ENCODE data around the gene RPGR. TPM values are rescaled to one million over a fixed set of nuclear protein-coding genes. Genes with fewer than 3 reads are reported as not detected.

RPGR gene
- total RNA-seq, 4 donors from 2014 or later = 12.6 to 43.0 (median 25.2) TPM

GRCh38 chrX:38225093-38225492 is 102.2 kb downstream of the RPGR start:
- H3K27me3 ChIP-seq = no peaks in the 10 kb centered on the region
- H3K4me1 ChIP-seq = peaks cover 4% of the 10 kb centered on the region
- no peak overlapping the region for H3K27ac ChIP-seq
- no peak for DNase-seq (ENCODE audit: low spot score in 2 of 2)
- no peaks in the 10 kb centered on the region for H3K9me3 ChIP-seq
- TF ChIP-seq POLR2A (IDR thresholded peaks at IDR 0.05) (no peak), EP300 (IDR thresholded peaks at IDR 0.05) (no peak), CTCF (IDR thresholded peaks at IDR 0.05) (no peak), POLR2AphosphoS5 (IDR thresholded peaks at IDR 0.05) (no peak)
- WGBS = 35% methylated on average over 3 of the region's 3 CpGs
- H3K36me3 ChIP-seq = no peaks in the 10 kb centered on the region
- no peak overlapping the region for H3K4me3 ChIP-seq

- H3K36me3 ChIP-seq = no peaks in the 10 kb centered on the region
- H3K27me3 ChIP-seq = no peaks in the 10 kb centered on the region
- no peak overlapping the region for H3K27ac ChIP-seq
- DNase-seq (ENCODE audit: low spot score in 2 of 2) = no peak
- TF ChIP-seq EP300 (IDR thresholded peaks at IDR 0.05) = no peak
- no peak for TF ChIP-seq POLR2AphosphoS5 (IDR thresholded peaks at IDR 0.05)
- H3K4me3 ChIP-seq = no peak overlapping the region
- no peaks in the 10 kb centered on the region for H3K9me3 ChIP-seq
- H3K4me1 ChIP-seq = peaks cover 11% of the 10 kb centered on the region
Measured at GRCh38 chrX:38224160-38224559, 103.1 kb downstream of the RPGR start.

- no peak for DNase-seq (ENCODE audit: low spot score in 2 of 2)
- H3K4me3 ChIP-seq = peak overlapping the region; percentile 58
- no peaks in the 10 kb centered on the region for H3K27me3 ChIP-seq
- WGBS = 76% methylated on average over 10 of the region's 10 CpGs
- no peaks in the 10 kb centered on the region for H3K9me3 ChIP-seq
- H3K36me3 ChIP-seq = no peaks in the 10 kb centered on the region
- peak overlapping the region; percentile 34 for H3K27ac ChIP-seq
- TF ChIP-seq POLR2AphosphoS5 (IDR thresholded peaks at IDR 0.05) (no peak), POLR2A (IDR thresholded peaks at IDR 0.05) (no peak), CTCF (IDR thresholded peaks at IDR 0.05) (no peak), EP300 (IDR thresholded peaks at IDR 0.05) (no peak)
- peaks cover 11% of the 10 kb centered on the region for H3K4me1 ChIP-seq
Measured at GRCh38 chrX:38221391-38221929, 105.8 kb downstream of the RPGR start.

DNA sequence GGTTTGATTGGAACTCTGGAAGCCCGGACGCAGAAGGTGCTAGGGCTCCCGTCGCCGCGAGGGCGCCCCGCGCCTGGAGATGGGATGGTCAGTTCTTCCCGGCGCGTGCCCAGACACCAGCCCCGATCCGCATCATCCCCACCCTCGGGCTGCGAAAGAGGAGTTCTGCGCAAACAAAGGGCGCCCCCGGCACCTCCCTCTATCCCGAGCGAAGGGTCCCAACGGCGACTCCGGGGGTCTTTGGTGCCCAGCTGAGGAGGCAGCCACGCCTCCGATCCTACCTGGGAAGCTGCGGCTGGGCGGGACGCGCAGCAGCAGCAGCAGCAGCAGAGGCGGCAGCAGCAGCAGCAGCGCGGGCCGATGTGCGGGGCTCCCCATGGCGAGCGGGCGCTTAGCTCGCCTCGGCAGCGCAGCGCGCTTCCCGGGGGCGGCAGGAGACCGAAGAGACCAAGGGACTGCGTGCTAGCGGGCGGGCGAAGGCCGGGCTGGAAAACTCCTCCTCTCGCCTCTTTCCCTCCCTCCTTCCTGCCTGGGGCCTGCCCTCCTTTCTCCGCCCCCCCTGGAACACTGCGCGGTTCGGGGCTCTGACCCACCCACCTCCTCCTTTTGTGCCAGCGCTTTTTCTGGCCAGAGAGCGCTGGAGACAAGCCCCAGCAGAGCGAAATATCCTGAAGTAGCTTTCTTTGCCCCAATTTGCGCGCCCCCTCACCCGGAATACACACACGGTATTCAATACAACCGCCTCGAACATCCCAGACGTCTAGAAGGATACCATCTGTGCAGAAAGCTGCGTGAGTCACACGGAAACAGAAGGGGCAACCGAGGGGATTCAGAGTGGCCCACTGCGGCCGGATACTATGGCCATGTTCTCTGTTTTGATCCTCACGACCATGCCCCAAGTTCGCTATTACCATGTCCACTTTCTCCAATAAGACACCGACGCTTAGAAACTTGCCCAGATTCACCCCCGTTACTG is 106.6 kb downstream of the RPGR start, which contains the start of gene SRPX:
Gene SRPX (minus strand): TSS at position 457 of the 976 bp plus-strand sequence. CDS start 79 bp downstream, at position 378.
- no peaks in the 10 kb centered on the region for H3K36me3 ChIP-seq
- H3K27me3 ChIP-seq = no peaks in the 10 kb centered on the region
- peak within 1 kb of the TSS; percentile 58 for H3K4me3 ChIP-seq
- no peaks in the 10 kb centered on the region for H3K9me3 ChIP-seq
- TF ChIP-seq POLR2AphosphoS5 (IDR thresholded peaks at IDR 0.05) = no peak
- no peak for TF ChIP-seq CTCF (IDR thresholded peaks at IDR 0.05)
- no peak for TF ChIP-seq POLR2A (IDR thresholded peaks at IDR 0.05)
- no peak for TF ChIP-seq EP300 (IDR thresholded peaks at IDR 0.05)
- H3K27ac ChIP-seq = peak within 1 kb of the TSS; percentile 34
- H3K4me1 ChIP-seq = peaks cover 11% of the 10 kb centered on the region
- no peak for DNase-seq (ENCODE audit: low spot score in 2 of 2)
- 37% methylated on average over 50 of the region's 76 CpGs for WGBS

DNA sequence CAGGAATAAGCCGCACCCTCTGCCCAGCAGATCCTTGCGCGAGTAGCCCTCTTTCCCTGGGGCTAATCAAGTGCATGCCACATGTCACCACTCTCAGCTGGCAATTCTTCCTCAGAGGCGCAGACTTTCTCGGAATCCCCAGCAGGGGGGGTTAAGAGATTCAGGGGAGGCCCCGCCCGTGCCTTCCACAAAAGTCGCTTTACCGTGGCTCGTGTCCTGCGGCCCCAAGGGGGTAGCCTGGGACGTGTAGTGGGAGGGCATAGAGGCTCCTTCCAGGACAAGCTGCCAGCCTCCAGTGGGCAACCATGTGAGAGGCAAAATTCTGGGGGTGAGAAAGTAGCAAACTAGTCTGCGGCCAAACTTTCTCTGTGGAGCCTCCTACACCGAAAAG is 107.3 kb downstream of the RPGR start:
- no peaks in the 10 kb centered on the region for H3K27me3 ChIP-seq
- no peaks in the 10 kb centered on the region for H3K36me3 ChIP-seq
- H3K4me3 ChIP-seq = peak overlapping the region; percentile 58
- TF ChIP-seq POLR2AphosphoS5 (IDR thresholded peaks at IDR 0.05) (no peak), CTCF (IDR thresholded peaks at IDR 0.05) (peak in 1 of 2 donors; percentile 14)
- H3K27ac ChIP-seq = no peak overlapping the region
- peaks cover 11% of the 10 kb centered on the region for H3K4me1 ChIP-seq
- DNase-seq (ENCODE audit: low spot score in 2 of 2) = peak; percentile 64 to 77
- no peaks in the 10 kb centered on the region for H3K9me3 ChIP-seq
- 35% methylated on average over 8 of the region's 14 CpGs for WGBS

Other genes starting within 250 kb of the RPGR start
- 10 to 100 TPM; 18.4 to 46.5 (median 36.4) TPM for gene SRPX, start 106.6 kb downstream of the RPGR start, total RNA-seq
- not detected for gene OTC, start 25.1 kb upstream of the RPGR start, total RNA-seq
- 10 to 100 TPM; 10.7 to 25.7 (median 16.0) TPM for gene TSPAN7, start 234.0 kb upstream of the RPGR start, total RNA-seq